H1 (cell line): ENCODE data around the gene ZFYVE16. TPM values are rescaled to one million over a fixed set of nuclear protein-coding genes. Genes with fewer than 3 reads are reported as not detected.

Experiments used
- ASH2L ChIP-seq: fragments of 200-600, 300-600 bp; sonication (generic); IDR thresholded peaks from one replicate; pipeline ENCODE4 v1.7.1; 2017; ENCODE audit warnings: low read length
- ATF2 ChIP-seq: IDR thresholded peaks from 2 replicates; pipeline ENCODE4 v1.6.1; 2012; ENCODE audit warnings: low read length, inconsistent platforms
- BACH1 ChIP-seq: IDR thresholded peaks from 2 replicates; pipeline ENCODE4 v1.6.1; 2012; ENCODE audit warnings: low read length, improper control_type of control experiment
- BCL11A ChIP-seq, 2 experiments: IDR thresholded peaks; one replicate each; pipeline ENCODE4 v1.6.1; 2011; ENCODE audit warnings: low read depth in 2 of 2, low read length in 2 of 2, mild to moderate bottlenecking in 2 of 2
- CEBPB ChIP-seq: IDR thresholded peaks from 2 replicates; pipeline ENCODE4 v1.6.1; 2012; ENCODE audit warnings: low read depth, low read length
- CHD1 ChIP-seq: IDR thresholded peaks from 2 replicates; pipeline ENCODE4 v1.6.1; 2012; ENCODE audit warnings: low read depth, low read length, improper control_type of control experiment
- CTBP2 ChIP-seq: IDR thresholded peaks from 2 replicates; pipeline ENCODE4 v1.7.0; 2011; ENCODE audit warnings: borderline replicate concordance, mild to moderate bottlenecking, moderate library complexity, mixed read lengths, low read length; ENCODE audit not compliant: insufficient read depth, insufficient read length
- CTCF ChIP-seq, 3 experiments: IDR thresholded peaks; 1 replicate in 2 of 3; 2 replicates in 1 of 3; pipeline versions ENCODE4 v1.5.1 to v1.6.1; 2011; ENCODE audit warnings: low read length in 3 of 3, mild to moderate bottlenecking in 3 of 3, inconsistent platforms in 2 of 3, low read depth in 1 of 3, moderate library complexity in 1 of 3; ENCODE audit not compliant: insufficient read depth in 1 of 3; ENCODE audit errors: control extremely low read depth in 1 of 3
- JUND ChIP-seq: IDR thresholded peaks from 2 replicates; pipeline ENCODE4 v1.6.1; 2011; ENCODE audit warnings: mild to moderate bottlenecking, improper control_type of control experiment, low read length
- KDM1A ChIP-seq: fragments of 200-600, 300-600 bp; sonication (generic); IDR thresholded peaks from 2 replicates; pipeline ENCODE4 v1.7.1; 2016; ENCODE audit warnings: mild to moderate bottlenecking, low read length, borderline replicate concordance
- KDM5A ChIP-seq: fragments of 200-600 bp; IDR thresholded peaks from 2 replicates; pipeline ENCODE4 v1.7.1; 2012; ENCODE audit warnings: mild to moderate bottlenecking, low read length, inconsistent platforms, mixed read lengths
- POLR2AphosphoS5 ChIP-seq: IDR thresholded peaks from 2 replicates; pipeline ENCODE4 v1.6.1; 2011; ENCODE audit warnings: low read depth, low read length
- RXRA ChIP-seq: IDR thresholded peaks from 2 replicates; pipeline ENCODE4 v1.6.1; 2011; ENCODE audit warnings: low read depth, mild to moderate bottlenecking, low read length, moderate library complexity; ENCODE audit not compliant: insufficient read depth
- SIRT6 ChIP-seq: IDR thresholded peaks from one replicate; pipeline ENCODE4 v1.7.1; 2012; ENCODE audit warnings: low read length, inconsistent platforms
- SP2 ChIP-seq: IDR thresholded peaks from 2 replicates; pipeline ENCODE4 v1.6.1; 2012; ENCODE audit warnings: mild to moderate bottlenecking, low read length, inconsistent platforms
- SP4 ChIP-seq: IDR thresholded peaks from 2 replicates; pipeline ENCODE4 v1.6.1; 2012; ENCODE audit warnings: low read length, inconsistent platforms
- SRF ChIP-seq: IDR thresholded peaks from 2 replicates; pipeline ENCODE4 v1.6.1; 2011; ENCODE audit warnings: mild to moderate bottlenecking, low read depth, low read length, moderate library complexity
- USF2 ChIP-seq: IDR thresholded peaks from 2 replicates; pipeline ENCODE4 v1.6.1; 2011; ENCODE audit warnings: low read length, improper control_type of control experiment
- YY1 ChIP-seq: IDR thresholded peaks from 2 replicates; pipeline ENCODE4 v1.6.1; 2011; ENCODE audit warnings: low read depth, mild to moderate bottlenecking, low read length
- polyA plus RNA-seq, 7 experiments: library from polyadenylated mRNA; depleted of rRNA in 3 of 7; stranded (reverse) in 5 of 7; unstranded in 2 of 7; fragments of >200 nt in 5 of 7; fragments of 200-250 nt in 2 of 7; gene quantifications; 1 replicate in 5 of 7; 2 replicates in 1 of 7; 4 replicates in 1 of 7; pipeline versions ENCODE4 v1.2.1 to v1.2.3, GENCODE V29; 2011 to 2013; ENCODE audit warnings: missing spikeins in 2 of 7, mixed read lengths in 2 of 7
- total RNA-seq: library from RNA; stranded (reverse); fragmentation: NEBNext Ultra II Directional; extraction: Animal tissue kit (Norgen Biotek cat#: 25700); gene quantifications from 2 replicates; pipeline ENCODE4 v1.2.1, GENCODE V29; 2021

ZFYVE16 gene
- total and polyA plus RNA-seq, 2 of the 8 experiments (the other 6 are each of a cell fraction or from before 2014, with no cell fraction given): 3.6 to 24.2 TPM

GRCh38 chr5:80487829-80488721 lies 80.2 kb downstream of the ZFYVE16 start, which contains the start of gene FAM151B (continued):
- TF ChIP-seq USF2: no peak
- TF ChIP-seq CHD1: no peak
- TF ChIP-seq YY1: 0 out of 2 replicates have a peak, but pooled peaks have one; percentile 3
- TF ChIP-seq SRF: no peak
- peak; percentile 28 to 37 (median 35) for TF ChIP-seq CTCF (IDR thresholded peaks at IDR 0.05; ENCODE audit: control extremely low read depth in 1 of 3, insufficient read depth in 1 of 3, low read depth in 1 of 3, low read length in 3 of 3)
- TF ChIP-seq POLR2AphosphoS5: peak; percentile 45; the same call in 1 of the 2 replicates
- no peak for TF ChIP-seq RXRA
- 0 out of 2 replicates have a peak, but pooled peaks have one; percentile 2 for TF ChIP-seq KDM1A
- TF ChIP-seq ATF2: peak; percentile 45; the same call in 1 of the 2 replicates
- no peak for TF ChIP-seq BCL11A (IDR thresholded peaks at IDR 0.05; ENCODE audit: low read depth in 2 of 2, low read length in 2 of 2)
- TF ChIP-seq CEBPB: no peak
- no peak for TF ChIP-seq SP2
- peak; percentile 74 for TF ChIP-seq ASH2L
- TF ChIP-seq KDM5A: no peak
- no peak for TF ChIP-seq SP4
- no peak for TF ChIP-seq SIRT6
- TF ChIP-seq BACH1: no peak
- peak; percentile 62 for TF ChIP-seq CTBP2
- TF ChIP-seq JUND: peak; percentile 5; the same call in 1 of the 2 replicates
- TF ChIP-seq, all 59 proteins: peak for 21
